ENCODE data around the gene HACD2. TPM values are rescaled to one million over a fixed set of nuclear protein-coding genes. Genes with fewer than 3 reads are reported as not detected.

The HACD2 gene
- total and polyA plus RNA-seq, 5 donors: 11.8 to 37.8 (median 20.8) TPM

DNA sequence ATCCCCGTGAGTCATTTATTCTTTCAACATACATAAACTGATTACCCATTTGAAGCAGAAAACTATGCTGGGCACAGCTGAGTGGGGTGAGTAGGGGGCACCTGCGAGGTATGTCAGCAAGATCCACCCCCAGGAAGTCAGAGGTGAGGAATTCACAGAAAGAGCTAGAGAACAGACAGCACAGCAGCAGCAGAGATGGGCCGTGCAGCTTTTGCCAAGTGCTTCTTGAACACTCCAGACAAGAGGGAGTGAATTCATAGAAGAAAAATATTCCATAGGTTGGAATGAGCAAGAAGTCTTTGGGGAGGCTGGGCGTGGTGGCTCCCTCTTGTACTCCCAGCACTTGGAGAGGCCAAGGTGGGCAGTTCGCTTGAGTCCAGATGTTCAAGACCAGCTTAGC is 126.6 kb downstream of the HACD2 start:
- Histone ChIP-seq H3K27ac (ENCODE audit: low read length) (no peak overlapping the region), H3K27me3 (ENCODE audit: control insufficient read depth, insufficient read depth) (no peaks in the 10 kb centered on the region), H3K9me3 (ENCODE audit: control insufficient read depth, low read length) (no peaks in the 10 kb centered on the region), H3K4me3 (ENCODE audit: low read length) (no peak overlapping the region), H3K4me1 (ENCODE audit: control insufficient read depth, insufficient read depth, low read length) (peaks cover 3% of the 10 kb centered on the region)
- ATAC-seq (no peak), DNase-seq (no peak)
- WGBS: 79% methylated on average over 5 of the region's 5 CpGs
- intact Hi-C loops (cut with DNase I): no loop called here

DNA sequence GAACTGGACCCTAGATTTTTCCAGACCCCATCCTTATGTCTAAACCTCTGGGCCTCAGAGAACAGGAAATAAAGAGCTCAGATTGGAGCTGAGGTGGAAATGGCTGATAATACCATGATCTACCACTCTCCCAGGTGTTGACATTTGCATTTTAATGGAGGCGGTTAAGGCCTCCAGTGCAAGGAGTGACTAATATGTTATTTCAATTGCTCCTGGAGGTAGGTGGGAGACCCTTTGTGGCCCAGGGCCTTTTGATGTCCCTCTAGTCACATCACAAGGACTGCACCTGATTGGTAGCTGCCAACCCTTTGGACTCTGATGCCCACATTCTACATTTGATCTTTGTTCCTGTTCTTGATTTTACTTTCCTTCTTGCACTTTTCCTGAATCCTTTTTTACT is 127.0 kb downstream of the HACD2 start:
- Histone ChIP-seq H3K4me1 (ENCODE audit: control insufficient read depth, insufficient read depth, low read length) (peaks cover 3% of the 10 kb centered on the region), H3K27ac (ENCODE audit: low read length) (no peak overlapping the region), H3K9me3 (ENCODE audit: control insufficient read depth, low read length) (no peaks in the 10 kb centered on the region), H3K27me3 (ENCODE audit: control insufficient read depth, insufficient read depth) (no peaks in the 10 kb centered on the region), H3K4me3 (ENCODE audit: low read length) (no peak overlapping the region)
- ATAC-seq: no peak
- WGBS: 87% methylated on average over 1 of the region's 1 CpG
- no peak for DNase-seq
- intact Hi-C loops (cut with DNase I): no loop called here

DNA sequence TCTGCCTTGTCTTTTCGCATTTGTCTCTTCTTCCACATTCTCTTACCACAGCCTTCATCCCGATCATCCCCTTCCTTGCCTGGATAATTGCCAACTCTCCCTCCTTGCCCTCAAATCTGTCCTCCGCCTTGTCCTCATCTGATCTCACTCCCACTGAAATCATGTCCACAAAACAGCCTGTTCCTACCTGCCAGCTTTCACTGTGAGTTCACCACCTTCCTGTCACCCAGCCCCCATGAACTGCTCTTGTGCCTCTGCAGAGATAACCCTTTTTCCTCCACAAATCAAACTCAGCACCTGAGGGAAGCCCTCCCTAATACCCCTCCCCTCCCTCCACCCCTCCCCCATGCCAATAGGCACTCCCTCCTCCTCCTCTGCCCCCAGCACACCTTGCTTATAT is 131.2 kb downstream of the HACD2 start:
- ATAC-seq (no peak), DNase-seq (no peak)
- intact Hi-C loops (cut with DNase I): no loop called here
- Histone ChIP-seq H3K9me3 (ENCODE audit: control insufficient read depth, low read length) (no peaks in the 10 kb centered on the region), H3K27ac (ENCODE audit: low read length) (no peak overlapping the region), H3K4me1 (ENCODE audit: control insufficient read depth, insufficient read depth, low read length) (no peaks in the 10 kb centered on the region), H3K27me3 (ENCODE audit: control insufficient read depth, insufficient read depth) (no peaks in the 10 kb centered on the region), H3K4me3 (ENCODE audit: low read length) (no peak overlapping the region)
- WGBS: 52% methylated on average over 3 of the region's 3 CpGs

DNA sequence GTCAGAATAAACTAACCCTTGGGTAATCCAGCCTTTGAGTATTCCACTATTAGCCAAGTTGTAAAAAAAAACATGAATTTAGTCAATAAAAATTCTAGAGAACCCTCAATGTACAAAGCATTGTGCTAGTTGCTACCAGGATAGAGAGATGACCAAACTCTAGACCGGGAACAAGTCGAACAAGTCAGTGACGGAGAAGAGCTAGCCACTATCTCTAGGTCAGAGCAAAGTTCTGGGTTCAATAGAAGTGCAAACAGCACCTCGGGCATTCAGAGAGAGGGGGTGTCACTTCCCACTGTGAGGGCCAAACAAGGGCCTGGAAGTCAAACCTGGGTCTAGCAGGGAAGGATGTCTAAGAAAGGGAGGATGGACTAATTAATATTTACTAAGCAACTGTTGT is 133.7 kb downstream of the HACD2 start:
- intact Hi-C loops (cut with DNase I): no loop called here
- Histone ChIP-seq H3K4me3 (ENCODE audit: low read length) (no peak overlapping the region), H3K4me1 (ENCODE audit: control insufficient read depth, insufficient read depth, low read length) (no peaks in the 10 kb centered on the region), H3K27me3 (ENCODE audit: control insufficient read depth, insufficient read depth) (no peaks in the 10 kb centered on the region), H3K9me3 (ENCODE audit: control insufficient read depth, low read length) (no peaks in the 10 kb centered on the region), H3K27ac (ENCODE audit: low read length) (no peak overlapping the region)
- DNase-seq: no peak
- 64% methylated on average over 4 of the region's 4 CpGs for WGBS
- ATAC-seq: no peak

GRCh38 chr3:123449997-123450604 is 134.8 kb downstream of the HACD2 start:
- H3K27me3 ChIP-seq (ENCODE audit: control insufficient read depth, insufficient read depth): no peaks in the 10 kb centered on the region
- ATAC-seq (peak; percentile 25 to 32), DNase-seq (peak; percentile 43 to 73 (median 72))
- 10% methylated on average over 33 of the region's 33 CpGs for WGBS
- no peaks in the 10 kb centered on the region for H3K4me1 ChIP-seq (ENCODE audit: control insufficient read depth, insufficient read depth, low read length)
- H3K9me3 ChIP-seq (ENCODE audit: control insufficient read depth, low read length): no peaks in the 10 kb centered on the region
- intact Hi-C loops (cut with DNase I): loop anchor here in 3 of 4 donors (5.0 to 10.0 kb wide), 4 partner anchors 42 to 123 kb away; no protein-coding TSS in a partner anchor
- H3K4me3 ChIP-seq (ENCODE audit: low read length): peak overlapping the region; percentile 92
- H3K27ac ChIP-seq (ENCODE audit: low read length): peak overlapping the region; percentile 49

GRCh38 chr3:123449102-123449996 is 135.5 kb downstream of the HACD2 start:
- H3K4me3 ChIP-seq (ENCODE audit: low read length): peak overlapping the region; percentile 92
- no peaks in the 10 kb centered on the region for H3K27me3 ChIP-seq (ENCODE audit: control insufficient read depth, insufficient read depth)
- intact Hi-C loops (cut with DNase I): loop anchor here in 3 of 4 donors (5.0 to 10.0 kb wide), 4 partner anchors 43 to 122 kb away; no protein-coding TSS in a partner anchor
- no peaks in the 10 kb centered on the region for H3K4me1 ChIP-seq (ENCODE audit: control insufficient read depth, insufficient read depth, low read length)
- WGBS: under 1% methylated on average over 102 of the region's 114 CpGs
- ATAC-seq (peak; percentile 59 to 65), DNase-seq (peak; percentile 47 to 76 (median 75))
- H3K9me3 ChIP-seq (ENCODE audit: control insufficient read depth, low read length): no peaks in the 10 kb centered on the region
- H3K27ac ChIP-seq (ENCODE audit: low read length): peak overlapping the region; percentile 87

DNA sequence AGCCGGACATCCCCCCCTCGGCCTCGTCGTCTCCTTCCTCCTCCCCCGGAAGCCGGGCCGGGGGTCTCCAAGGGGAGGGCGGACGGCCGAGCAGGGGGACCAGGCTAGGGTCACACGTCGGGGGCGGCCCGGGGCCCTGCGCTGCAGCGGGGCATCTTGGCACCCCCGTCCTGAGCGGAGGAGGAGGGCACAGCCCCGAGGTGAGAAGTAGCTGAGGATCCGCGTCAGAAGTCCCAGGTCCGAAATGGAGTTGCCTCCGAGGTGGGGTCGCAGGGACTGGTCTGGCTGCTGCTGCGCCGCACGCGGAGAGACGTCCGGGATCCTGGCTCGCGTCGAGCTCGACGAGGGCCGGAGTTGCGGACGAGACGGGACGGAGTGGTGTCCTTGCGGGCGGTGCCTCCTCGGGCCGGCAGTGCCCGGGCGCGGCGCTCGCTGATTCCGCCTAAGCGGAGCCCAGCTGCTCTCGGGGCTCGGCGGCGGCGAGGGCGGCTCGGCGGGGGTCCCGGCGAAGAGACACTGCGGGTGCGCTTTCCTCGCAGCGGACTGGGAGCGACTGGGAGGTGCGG is 136.2 kb downstream of the HACD2 start, which contains the start of gene ADCY5:
ADCY5 (minus strand) TSS at position 555 of the 566 bp plus-strand sequence; CDS start at position 10, 545 bp downstream.
- DNase-seq: peak; percentile 32 to 67 (median 67)
- Histone ChIP-seq H3K27ac (ENCODE audit: low read length) (peak within 1 kb of the TSS; percentile 87), H3K9me3 (ENCODE audit: control insufficient read depth, low read length) (no peaks in the 10 kb centered on the region), H3K4me3 (ENCODE audit: low read length) (peak within 1 kb of the TSS; percentile 92), H3K4me1 (ENCODE audit: control insufficient read depth, insufficient read depth, low read length) (no peaks in the 10 kb centered on the region), H3K27me3 (ENCODE audit: control insufficient read depth, insufficient read depth) (no peaks in the 10 kb centered on the region)
- intact Hi-C loops (cut with DNase I): loop anchor here in 3 of 4 donors (5.0 to 10.0 kb wide), 4 partner anchors 44 to 121 kb away; no protein-coding TSS in a partner anchor
- ATAC-seq: peak; percentile 12 to 28
- WGBS: 2% methylated on average over 67 of the region's 67 CpGs

DNA sequence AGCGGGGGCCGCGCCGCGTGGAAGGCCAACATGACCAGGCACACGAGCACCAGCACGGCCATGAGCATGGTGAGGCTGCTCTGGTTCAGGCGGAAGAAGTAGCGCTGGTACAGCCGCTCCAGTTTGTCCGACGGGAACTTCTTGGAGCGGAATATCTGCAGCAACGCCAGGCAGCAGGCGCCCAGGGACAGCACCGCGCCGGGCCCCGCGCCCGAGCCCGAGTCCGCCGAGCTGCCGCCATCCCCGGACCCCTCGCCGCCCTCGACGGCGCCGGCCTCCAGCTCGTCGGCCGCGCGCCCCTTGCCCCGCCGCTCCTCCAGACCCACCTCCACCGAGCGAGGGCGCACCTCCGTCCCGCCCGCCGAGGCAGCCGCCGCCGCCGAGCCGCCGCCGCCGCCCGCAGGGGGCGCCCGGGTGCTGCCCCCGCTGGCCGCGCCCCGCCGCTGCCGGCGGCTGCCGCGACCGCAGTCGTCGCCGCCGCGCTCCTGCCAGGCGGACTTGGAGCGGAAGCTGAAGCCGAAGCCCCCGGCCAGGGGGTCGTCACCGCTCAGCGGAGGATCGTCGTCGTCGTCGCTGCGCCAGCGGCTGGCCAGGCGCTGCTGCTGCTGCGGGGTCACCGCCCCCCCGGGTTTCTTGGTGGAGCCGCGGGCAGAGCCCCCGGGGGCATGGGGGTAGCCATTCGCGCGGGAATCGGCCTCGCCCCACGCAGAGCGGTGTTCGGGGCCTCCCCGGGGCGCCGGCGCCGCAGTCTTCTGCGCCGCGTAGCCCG is 136.9 kb downstream of the HACD2 start:
- Histone ChIP-seq H3K27me3 (ENCODE audit: control insufficient read depth, insufficient read depth) (no peaks in the 10 kb centered on the region), H3K4me3 (ENCODE audit: low read length) (peak overlapping the region; percentile 92), H3K4me1 (ENCODE audit: control insufficient read depth, insufficient read depth, low read length) (no peaks in the 10 kb centered on the region), H3K9me3 (ENCODE audit: control insufficient read depth, low read length) (no peaks in the 10 kb centered on the region), H3K27ac (ENCODE audit: low read length) (peak overlapping the region; percentile 65)
- intact Hi-C loops (cut with DNase I): loop anchor here in 3 of 4 donors (5.0 to 10.0 kb wide), 4 partner anchors 44 to 121 kb away; no protein-coding TSS in a partner anchor
- ATAC-seq (peak in 1 of 2 donors; percentile 1), DNase-seq (peak; percentile 15 to 74 (median 65))
- WGBS: 11% methylated on average over 109 of the region's 110 CpGs

- ATAC-seq: no peak
- peak in 1 of 3 donors; percentile 59 for DNase-seq
- Histone ChIP-seq H3K27ac (ENCODE audit: low read length) (peak overlapping the region; percentile 10), H3K4me1 (ENCODE audit: control insufficient read depth, insufficient read depth, low read length) (no peaks in the 10 kb centered on the region), H3K9me3 (ENCODE audit: control insufficient read depth, low read length) (no peaks in the 10 kb centered on the region), H3K4me3 (ENCODE audit: low read length) (peak overlapping the region; percentile 92), H3K27me3 (ENCODE audit: control insufficient read depth, insufficient read depth) (no peaks in the 10 kb centered on the region)
- intact Hi-C loops (cut with DNase I): loop anchor here in 3 of 4 donors (5.0 to 10.0 kb wide), 4 partner anchors 45 to 120 kb away; no protein-coding TSS in a partner anchor
- WGBS: 73% methylated on average over 27 of the region's 27 CpGs
Observed at GRCh38 chr3:123447416-123447748, 137.5 kb downstream of the HACD2 start.

DNA sequence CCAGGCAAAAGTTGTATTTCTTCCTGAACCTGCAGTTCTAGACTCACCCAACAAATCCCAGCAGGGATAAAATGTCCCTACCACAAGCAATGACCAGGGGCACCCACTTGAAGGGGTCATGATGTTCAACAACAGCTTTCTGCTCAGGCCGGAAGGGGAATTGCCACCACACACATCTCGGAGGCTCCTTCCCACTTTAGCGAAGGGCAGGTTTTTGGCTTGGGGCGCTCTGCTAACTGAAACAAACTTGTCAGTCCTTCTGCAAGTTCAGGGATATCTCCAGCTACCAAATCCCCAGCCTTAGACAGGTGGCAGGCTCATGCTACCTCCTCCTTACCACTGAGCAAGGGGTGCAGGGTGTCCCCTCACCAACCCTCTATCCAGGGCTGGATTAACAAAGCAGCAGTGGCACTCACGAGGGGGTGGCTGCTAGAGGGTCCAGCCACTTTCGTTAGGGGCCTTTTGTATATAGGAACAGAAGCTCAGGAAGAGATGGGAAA is 138.2 kb downstream of the HACD2 start:
- WGBS: 58% methylated on average over 6 of the region's 6 CpGs
- ATAC-seq (no peak), DNase-seq (no peak)
- intact Hi-C loops (cut with DNase I): loop anchor here in 3 of 4 donors (5.0 to 10.0 kb wide), 4 partner anchors 46 to 119 kb away; no protein-coding TSS in a partner anchor
- Histone ChIP-seq H3K27me3 (ENCODE audit: control insufficient read depth, insufficient read depth) (no peaks in the 10 kb centered on the region), H3K4me1 (ENCODE audit: control insufficient read depth, insufficient read depth, low read length) (no peaks in the 10 kb centered on the region), H3K9me3 (ENCODE audit: control insufficient read depth, low read length) (no peaks in the 10 kb centered on the region), H3K4me3 (ENCODE audit: low read length) (peak overlapping the region; percentile 92), H3K27ac (ENCODE audit: low read length) (peak overlapping the region; percentile 10)
